ENCODE measurements around the gene BCL6B. TPM values are rescaled to one million over a fixed set of nuclear protein-coding genes. Genes with fewer than 3 reads are reported as not detected.

BCL6B gene
- total and polyA plus RNA-seq, 2 of the 4 experiments (the other 2 are of a cell fraction) = not detected

- H4K20me1 ChIP-seq (ENCODE audit: insufficient read depth, low read length) = no peaks in the 10 kb centered on the region
- no peak overlapping the region for H2BK5ac ChIP-seq (ENCODE audit: low read depth, low read length, poor library complexity, severe bottlenecking)
- intact Hi-C loops (cut with micrococcal nuclease) = no loop called here
- H3K14ac ChIP-seq (replicated peaks; ENCODE audit: low read depth, low read length) = no peak overlapping the region
- H4K91ac ChIP-seq (ENCODE audit: insufficient read depth, low read depth, low read length) = no peak overlapping the region
- no peaks in the 10 kb centered on the region for H3K4me1 ChIP-seq (ENCODE audit: control insufficient read depth, insufficient read depth, low read length)
- BruUV-seq (replicated peaks) = no TSS peak
- in situ Hi-C loops (cut with MboI; ENCODE audit: low sequenced_read_pairs) = no loop called here
- peaks cover 7% of the 10 kb centered on the region for H3K27me3 ChIP-seq (ENCODE audit: control insufficient read depth, insufficient read depth, low read length)
- H2AFZ ChIP-seq (replicated peaks; ENCODE audit: low read length, poor library complexity) = no peak overlapping the region
- no peak overlapping the region for H2AK9ac ChIP-seq (replicated peaks; ENCODE audit: low read depth, low read length, poor library complexity)
- ATAC-seq (ENCODE audit: low read depth) (no peak), DNase-seq (no peak)
- H3K27ac ChIP-seq (ENCODE audit: insufficient read depth, low read length) = no peak overlapping the region
- no peak overlapping the region for H2AK5ac ChIP-seq (ENCODE audit: low read depth, low read length)
- no peaks in the 10 kb centered on the region for H3K79me1 ChIP-seq (ENCODE audit: low read depth in 1 of 2, low read length in 2 of 2)
- no peak overlapping the region for H3K56ac ChIP-seq (ENCODE audit: extremely low read depth, insufficient read depth, low read length)
- H3K18ac ChIP-seq (ENCODE audit: low read depth, low read length) = no peak overlapping the region
- no peak overlapping the region for H3K4me3 ChIP-seq (ENCODE audit: insufficient read depth, low read depth, low read length)
- H3K4me2 ChIP-seq (ENCODE audit: low read depth, low read length) = no peak overlapping the region
- CTCF ChIA-PET = interaction anchor here (1.9 kb wide), 1 partner anchor 32 kb away, joined by 5 read pairs; no protein-coding TSS in a partner anchor
- no peak overlapping the region for H2BK15ac ChIP-seq (ENCODE audit: low read depth, low read length)
- H2BK120ac ChIP-seq (ENCODE audit: low read depth, low read length) = no peak overlapping the region
- H3K36me3 ChIP-seq (ENCODE audit: control insufficient read depth, insufficient read depth, low read length) = no peaks in the 10 kb centered on the region
- H3K23ac ChIP-seq (ENCODE audit: low read depth, low read length) = no peak overlapping the region
- H3K4ac ChIP-seq (ENCODE audit: low read depth, low read length) = no peak overlapping the region
- WGBS, 2 experiments (ENCODE audit: extremely low coverage in 2 of 2, insufficient read length in 1 of 2) = no CpG with 5 or more reads among the region's 7 CpGs
- TF ChIP-seq MAZ (IDR thresholded peaks at IDR 0.05; ENCODE audit: borderline replicate concordance, low read depth, low read length) (no peak), USF2 (IDR thresholded peaks at IDR 0.05; ENCODE audit: low read depth, low read length) (no peak), POLR2A (IDR thresholded peaks at IDR 0.05; ENCODE audit: low read depth, low read length) (no peak), BHLHE40 (IDR thresholded peaks at IDR 0.05; ENCODE audit: low read depth, low read length) (no peak), RCOR1 (IDR thresholded peaks at IDR 0.05; ENCODE audit: insufficient replicate concordance, low read length) (no peak), ELK1 (IDR thresholded peaks at IDR 0.05; ENCODE audit: borderline replicate concordance, low read depth, low read length) (no peak), FOS (IDR thresholded peaks at IDR 0.05; ENCODE audit: low read depth, low read length) (no peak), MAFK (IDR thresholded peaks at IDR 0.05; ENCODE audit: low read depth, low read length) (no peak), CEBPB (IDR thresholded peaks at IDR 0.05; ENCODE audit: low read depth, low read length) (no peak), SMC3 (IDR thresholded peaks at IDR 0.05; ENCODE audit: low read depth, low read length) (no peak), RAD21 (IDR thresholded peaks at IDR 0.05; ENCODE audit: low read length) (no peak), NFE2L2 (IDR thresholded peaks at IDR 0.05; ENCODE audit: low read depth, low read length) (no peak), CHD1 (IDR thresholded peaks at IDR 0.05; ENCODE audit: low read depth, low read length) (no peak), RFX5 (IDR thresholded peaks at IDR 0.05; ENCODE audit: low read depth, low read length) (no peak), MXI1 (IDR thresholded peaks at IDR 0.05; ENCODE audit: borderline replicate concordance, low read depth, low read length) (no peak)
- TF ChIP-seq, protein P1, sequence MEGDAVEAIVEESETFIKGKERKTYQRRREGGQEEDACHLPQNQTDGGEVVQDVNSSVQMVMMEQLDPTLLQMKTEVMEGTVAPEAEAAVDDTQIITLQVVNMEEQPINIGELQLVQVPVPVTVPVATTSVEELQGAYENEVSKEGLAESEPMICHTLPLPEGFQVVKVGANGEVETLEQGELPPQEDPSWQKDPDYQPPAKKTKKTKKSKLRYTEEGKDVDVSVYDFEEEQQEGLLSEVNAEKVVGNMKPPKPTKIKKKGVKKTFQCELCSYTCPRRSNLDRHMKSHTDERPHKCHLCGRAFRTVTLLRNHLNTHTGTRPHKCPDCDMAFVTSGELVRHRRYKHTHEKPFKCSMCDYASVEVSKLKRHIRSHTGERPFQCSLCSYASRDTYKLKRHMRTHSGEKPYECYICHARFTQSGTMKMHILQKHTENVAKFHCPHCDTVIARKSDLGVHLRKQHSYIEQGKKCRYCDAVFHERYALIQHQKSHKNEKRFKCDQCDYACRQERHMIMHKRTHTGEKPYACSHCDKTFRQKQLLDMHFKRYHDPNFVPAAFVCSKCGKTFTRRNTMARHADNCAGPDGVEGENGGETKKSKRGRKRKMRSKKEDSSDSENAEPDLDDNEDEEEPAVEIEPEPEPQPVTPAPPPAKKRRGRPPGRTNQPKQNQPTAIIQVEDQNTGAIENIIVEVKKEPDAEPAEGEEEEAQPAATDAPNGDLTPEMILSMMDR (conservative IDR thresholded peaks at IDR 0.05; ENCODE audit: low read depth, low read length) = no peak
- no peaks in the 10 kb centered on the region for H3K9me3 ChIP-seq (ENCODE audit: control insufficient read depth, insufficient read depth, low read length)
- dilution Hi-C loops (cut with HindIII; ENCODE audit: low sequenced_read_pairs, unreplicated experiment) = no loop called here
- H2BK20ac ChIP-seq (ENCODE audit: low read depth, low read length) = no peak overlapping the region
- no peak overlapping the region for H3K9ac ChIP-seq (ENCODE audit: low read depth, low read length)
- H4K8ac ChIP-seq (ENCODE audit: low read depth in 2 of 2, low read length in 2 of 2) = no peak overlapping the region
- POLR2A ChIA-PET (ENCODE audit: unreplicated experiment) = no interaction called here
- H4K5ac ChIP-seq (ENCODE audit: low read depth, low read length) = no peak overlapping the region
- no peaks in the 10 kb centered on the region for H3K9me1 ChIP-seq (ENCODE audit: insufficient read depth, low read length)
Observed at GRCh38 chr17:7077911-7078546, 55.2 kb downstream of the BCL6B start.
